CD14-positive monocyte (primary cell): ENCODE results near the gene FAM219B. TPM values are rescaled to one million over a fixed set of nuclear protein-coding genes. Genes with fewer than 3 reads are reported as not detected.

Experiments
- DNase-seq, 3 donors: peaks; one replicate each; pipeline ENCODE4 v3.0.0-alpha.2; 2011 to 2022
- H2AFZ ChIP-seq: 2 replicates; pipeline ENCODE4 v1.6.0; 2012; ENCODE audit warnings: mild to moderate bottlenecking, low read depth, low read length, inconsistent platforms; ENCODE audit not compliant: insufficient read depth, poor library complexity, severe bottlenecking
- H3K27ac ChIP-seq, 2 donors: 1 replicate in 1 of 2; 2 replicates in 1 of 2; pipeline ENCODE4 v1.5.1; 2012 to 2013; ENCODE audit warnings: low read length in 2 of 2, control low read depth in 1 of 2, inconsistent platforms in 1 of 2, low read depth in 1 of 2, mild to moderate bottlenecking in 1 of 2
- H3K27me3 ChIP-seq, 2 donors: one replicate each; pipeline versions ENCODE4 v1.6.0 to v1.6.1; 2011 to 2013; ENCODE audit warnings: low read length in 2 of 2; ENCODE audit not compliant: control insufficient read depth in 2 of 2, insufficient read depth in 2 of 2
- H3K36me3 ChIP-seq, 2 donors: replicated peaks in 1 of 2; 1 replicate in 1 of 2; 2 replicates in 1 of 2; pipeline versions ENCODE4 v1.5.1 to v1.6.1; 2012 to 2013; ENCODE audit warnings: low read length in 2 of 2, control low read depth in 1 of 2, inconsistent platforms in 1 of 2, mild to moderate bottlenecking in 1 of 2; ENCODE audit not compliant: insufficient read depth in 2 of 2, control insufficient read depth in 1 of 2
- H3K4me1 ChIP-seq, 2 donors: 1 replicate in 1 of 2; 2 replicates in 1 of 2; pipeline versions ENCODE4 v1.5.1 to v1.6.1; 2012 to 2013; ENCODE audit warnings: low read length in 2 of 2, control low read depth in 1 of 2, inconsistent platforms in 1 of 2, mild to moderate bottlenecking in 1 of 2, moderate library complexity in 1 of 2; ENCODE audit not compliant: insufficient read depth in 2 of 2, control insufficient read depth in 1 of 2
- H3K4me2 ChIP-seq: replicated peaks from 2 replicates; pipeline ENCODE3; 2012; ENCODE audit warnings: low read length, moderate library complexity, mild to moderate bottlenecking; ENCODE audit not compliant: poor library complexity, severe bottlenecking; ENCODE audit errors: extremely low read depth
- H3K4me3 ChIP-seq, 3 experiments: fragments of 200-600 bp in 1 of 3; sonication (generic) in 1 of 3; replicated peaks in 1 of 3; 1 replicate in 2 of 3; 2 replicates in 1 of 3; pipeline ENCODE4 v1.5.1; 2011 to 2013; ENCODE audit warnings: low read length in 3 of 3, mild to moderate bottlenecking in 3 of 3, control low read depth in 2 of 3, low read depth in 2 of 3, inconsistent platforms in 1 of 3, moderate library complexity in 1 of 3
- H3K79me2 ChIP-seq: 2 replicates; pipeline ENCODE4 v1.6.0; 2012; ENCODE audit warnings: mild to moderate bottlenecking, control low read depth, inconsistent platforms, low read length, moderate library complexity; ENCODE audit not compliant: insufficient read depth
- H3K9ac ChIP-seq: 2 replicates; pipeline ENCODE4 v1.6.0; 2017; ENCODE audit warnings: low read length, mild to moderate bottlenecking; ENCODE audit not compliant: insufficient read depth, poor library complexity, severe bottlenecking
- H3K9me3 ChIP-seq, 2 donors: replicated peaks in 1 of 2; 1 replicate in 1 of 2; 2 replicates in 1 of 2; pipeline versions ENCODE4 v1.5.1 to v1.6.1; 2012 to 2013; ENCODE audit warnings: low read length in 2 of 2, control low read depth in 1 of 2; ENCODE audit not compliant: control insufficient read depth in 1 of 2, insufficient read depth in 1 of 2
- H4K20me1 ChIP-seq: 2 replicates; pipeline ENCODE4 v1.6.0; 2012; ENCODE audit warnings: mild to moderate bottlenecking, low read length, control low read depth, moderate library complexity; ENCODE audit not compliant: insufficient read depth
- H3K27ac Mint-ChIP-seq, 7 donors: one replicate each; pipeline ENCODE4 v1.8.0; 2020; ENCODE audit warnings: mild to moderate bottlenecking in 7 of 7, mixed read lengths in 7 of 7, moderate library complexity in 6 of 7, inconsistent platforms in 2 of 7
- H3K27me3 Mint-ChIP-seq, 3 donors: one replicate each; pipeline ENCODE4 v1.8.0; 2021 to 2022; ENCODE audit warnings: low read depth in 3 of 3, mild to moderate bottlenecking in 3 of 3, mixed read lengths in 3 of 3, moderate library complexity in 3 of 3, inconsistent platforms in 1 of 3
- H3K36me3 Mint-ChIP-seq, 2 donors: one replicate each; pipeline ENCODE4 v1.8.0; 2020; ENCODE audit warnings: mixed read lengths in 2 of 2, inconsistent platforms in 1 of 2, mild to moderate bottlenecking in 1 of 2
- H3K4me1 Mint-ChIP-seq: one replicate; pipeline ENCODE4 v1.8.0; 2020; ENCODE audit warnings: mild to moderate bottlenecking, mixed read lengths
- H3K4me3 Mint-ChIP-seq, 2 donors: one replicate each; pipeline ENCODE4 v1.8.0; 2020; ENCODE audit warnings: mild to moderate bottlenecking in 2 of 2, mixed read lengths in 2 of 2, moderate library complexity in 1 of 2
- H3K9me3 Mint-ChIP-seq, 7 donors: one replicate each; pipeline ENCODE4 v1.8.0; 2020 to 2022; ENCODE audit warnings: mixed read lengths in 7 of 7, mild to moderate bottlenecking in 6 of 7, moderate library complexity in 6 of 7, inconsistent platforms in 2 of 7
- WGBS: methylation state at CpG from one replicate; pipeline ENCODE4 v1.1.5; 2013; ENCODE audit warnings: missing lambda C conversion rate; ENCODE audit not compliant: insufficient coverage; 5-methylcytosine and 5-hydroxymethylcytosine counted together
- intact Hi-C, 2 donors: fragments of 100-400 bp; cut with micrococcal nuclease; formaldehyde crosslinking; loops; one replicate each; pipeline versions ENCODE4 v1.15.0 to v1.15.1; 2023
- polyA plus RNA-seq, 3 donors: library from polyadenylated mRNA; depleted of rRNA in 1 of 3; unstranded in 2 of 3; stranded (reverse) in 1 of 3; fragments of 300-500 nt in 2 of 3; fragments of >200 nt in 1 of 3; fragmentation: Illumina TruSeq in 2 of 3; gene quantifications; 1 replicate in 2 of 3; 2 replicates in 1 of 3; pipeline ENCODE4 v1.2.3, GENCODE V29; 2012 to 2021
- TF ChIP-seq, protein P1 (sequence below): fragments of 200-600 bp; IDR thresholded peaks from one replicate; pipeline ENCODE4 v1.8.0; 2022; ENCODE audit warnings: antibody characterized with exemption, mild to moderate bottlenecking

Gene FAM219B
- polyA plus RNA-seq, 3 donors: 11.7 to 53.9 (median 17.1) TPM

- TF ChIP-seq, protein P1, sequence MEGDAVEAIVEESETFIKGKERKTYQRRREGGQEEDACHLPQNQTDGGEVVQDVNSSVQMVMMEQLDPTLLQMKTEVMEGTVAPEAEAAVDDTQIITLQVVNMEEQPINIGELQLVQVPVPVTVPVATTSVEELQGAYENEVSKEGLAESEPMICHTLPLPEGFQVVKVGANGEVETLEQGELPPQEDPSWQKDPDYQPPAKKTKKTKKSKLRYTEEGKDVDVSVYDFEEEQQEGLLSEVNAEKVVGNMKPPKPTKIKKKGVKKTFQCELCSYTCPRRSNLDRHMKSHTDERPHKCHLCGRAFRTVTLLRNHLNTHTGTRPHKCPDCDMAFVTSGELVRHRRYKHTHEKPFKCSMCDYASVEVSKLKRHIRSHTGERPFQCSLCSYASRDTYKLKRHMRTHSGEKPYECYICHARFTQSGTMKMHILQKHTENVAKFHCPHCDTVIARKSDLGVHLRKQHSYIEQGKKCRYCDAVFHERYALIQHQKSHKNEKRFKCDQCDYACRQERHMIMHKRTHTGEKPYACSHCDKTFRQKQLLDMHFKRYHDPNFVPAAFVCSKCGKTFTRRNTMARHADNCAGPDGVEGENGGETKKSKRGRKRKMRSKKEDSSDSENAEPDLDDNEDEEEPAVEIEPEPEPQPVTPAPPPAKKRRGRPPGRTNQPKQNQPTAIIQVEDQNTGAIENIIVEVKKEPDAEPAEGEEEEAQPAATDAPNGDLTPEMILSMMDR: no peak
- DNase-seq: peak; percentile 68 to 86 (median 86)
- H3K27ac ChIP-seq: peak overlapping the region; percentile 59 to 81
- H3K36me3 Mint-ChIP-seq: peaks cover 19 to 32% of the 10 kb centered on the region in 2 donors
- H3K4me1 ChIP-seq: peaks cover 68 to 69% of the 10 kb centered on the region in 2 donors
- peak overlapping the region; percentile 79 for H3K4me2 ChIP-seq
- intact Hi-C loops: loop anchor here in 1 of 2 donors (5.0 kb wide), 1 partner anchor 34 kb away; no protein-coding TSS in a partner anchor
- peak overlapping the region in 2 of 3 experiments; percentile 3 to 69 for H3K4me3 ChIP-seq
- H3K27ac Mint-ChIP-seq: peak overlapping the region; percentile 88 to 97 (median 90)
- peaks cover 95% of the 10 kb centered on the region for H4K20me1 ChIP-seq
- H3K36me3 ChIP-seq: peaks cover 3 to 19% of the 10 kb centered on the region in 2 donors
- no peaks in the 10 kb centered on the region for H3K9me3 ChIP-seq
- H3K79me2 ChIP-seq: peaks cover 99% of the 10 kb centered on the region
- H3K27me3 Mint-ChIP-seq: peaks cover 0 to 2% (median 0%) of the 10 kb centered on the region in 3 donors
- H3K4me1 Mint-ChIP-seq: peaks cover 89% of the 10 kb centered on the region
- peak overlapping the region; percentile 59 to 65 for H3K4me3 Mint-ChIP-seq
- H2AFZ ChIP-seq: no peak overlapping the region
- no peaks in the 10 kb centered on the region for H3K27me3 ChIP-seq
- 0% methylated on average over 1 of the region's 6 CpGs for WGBS
- H3K9ac ChIP-seq: no peak overlapping the region
- H3K9me3 Mint-ChIP-seq: no peaks in the 10 kb centered on the region
Observed at GRCh38 chr15:74868059-74868458, 38.6 kb downstream of the FAM219B start.

- peaks cover 0 to 2% (median 0%) of the 10 kb centered on the region in 3 donors for H3K27me3 Mint-ChIP-seq
- Histone ChIP-seq H3K79me2 (peaks cover 99% of the 10 kb centered on the region), H4K20me1 (peaks cover 97% of the 10 kb centered on the region), H3K27me3 (no peaks in the 10 kb centered on the region), H3K9ac (no peak overlapping the region), H3K36me3 (peaks cover 3 to 19% of the 10 kb centered on the region in 2 donors), H3K4me3 (peak overlapping the region in 2 of 3 experiments; percentile 3 to 69), H3K9me3 (no peaks in the 10 kb centered on the region), H3K4me2 (peak overlapping the region; percentile 79), H2AFZ (no peak overlapping the region), H3K27ac (peak overlapping the region; percentile 40 to 81), H3K4me1 (peaks cover 65 to 66% of the 10 kb centered on the region in 2 donors)
- H3K4me3 Mint-ChIP-seq: peak overlapping the region; percentile 59 to 65
- DNase-seq: no peak
- H3K36me3 Mint-ChIP-seq: peaks cover 19 to 32% of the 10 kb centered on the region in 2 donors
- H3K27ac Mint-ChIP-seq: peak overlapping the region; percentile 88 to 97 (median 90)
- peaks cover 86% of the 10 kb centered on the region for H3K4me1 Mint-ChIP-seq
- H3K9me3 Mint-ChIP-seq: no peaks in the 10 kb centered on the region
- TF ChIP-seq, protein P1: no peak
- intact Hi-C loops: loop anchor here in 1 of 2 donors (5.0 kb wide), 1 partner anchor 35 kb away; no protein-coding TSS in a partner anchor
- WGBS: no CpG with 5 or more reads among the region's 1 CpG
Observed at GRCh38 chr15:74867466-74868038, 39.1 kb downstream of the FAM219B start.
